HG03457 (cell line): ENCODE results near the gene ANXA2R.

Source experiments
- ATAC-seq: cut with Tn5 transposase; IDR thresholded peaks from one replicate; pipeline ENCODE4 v1.9.1; 2021; ENCODE audit warnings: moderate number of reproducible peaks; ENCODE audit not compliant: unreplicated experiment

Gene ANXA2R

DNA sequence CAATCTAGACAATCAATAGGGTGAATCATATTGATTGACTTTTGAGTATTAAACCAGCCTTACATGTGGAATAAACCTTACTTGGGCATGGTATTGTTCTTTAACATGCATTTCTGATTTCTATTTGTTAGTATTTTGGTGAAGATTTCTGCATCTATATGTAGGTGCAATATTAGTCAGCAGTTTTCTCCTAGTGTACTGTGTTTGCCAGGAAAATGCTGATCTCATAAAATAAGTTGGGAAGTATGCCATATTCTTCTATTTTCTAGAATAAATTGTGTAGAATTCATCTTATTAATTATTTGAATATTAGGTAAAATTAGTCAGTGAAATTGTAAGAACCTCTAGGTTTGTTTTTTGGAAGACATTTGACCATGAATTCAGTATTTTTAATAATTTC, 38.4 kb downstream of the ANXA2R start:
- ATAC-seq = no peak

- no peak for ATAC-seq
These were observed 39.2 kb downstream of the ANXA2R start for GRCh38 chr5:43000914-43001313.

DNA sequence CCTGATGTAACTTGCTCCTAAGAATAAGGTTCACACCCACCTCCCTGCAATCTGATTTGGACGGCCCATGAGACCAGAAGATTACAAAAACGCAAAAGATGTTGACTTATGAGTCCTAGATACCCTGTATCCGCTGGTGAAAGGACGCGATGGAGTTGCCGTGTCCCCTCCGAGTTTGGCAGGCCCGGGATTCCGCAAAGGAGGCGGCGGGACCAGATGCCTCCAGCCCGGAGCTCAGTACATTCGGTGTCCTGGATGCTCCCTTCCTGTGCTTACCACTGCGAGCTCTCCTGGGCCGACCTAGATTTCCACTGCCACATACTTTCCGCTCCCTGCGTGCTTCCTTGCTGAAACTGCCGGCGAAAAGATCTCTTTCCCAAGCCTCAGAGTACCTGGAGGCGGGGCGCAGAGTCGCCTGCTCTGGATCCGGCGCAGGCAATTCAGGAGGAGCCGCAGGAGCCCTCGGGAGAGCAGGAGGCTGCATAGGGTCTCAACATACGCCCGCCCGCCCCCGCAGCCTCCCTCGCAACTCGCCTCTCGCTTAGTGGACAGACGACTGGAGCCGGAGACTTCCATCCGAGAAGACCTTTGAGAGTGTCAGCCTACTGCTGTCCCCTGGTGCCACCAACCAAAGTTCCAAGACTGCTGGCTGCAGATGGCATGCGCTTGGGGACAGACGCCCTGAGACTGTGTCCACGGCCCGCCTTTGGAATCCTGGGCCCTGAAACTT, 39.8 kb downstream of the ANXA2R start:
- no peak for ATAC-seq

GRCh38 chr5:42995360-42995751, 44.8 kb downstream of the ANXA2R start:
- ATAC-seq = no peak

- ATAC-seq = peak; percentile 45
These were observed 45.4 kb downstream of the ANXA2R start for GRCh38 chr5:42994555-42995359.

GRCh38 chr5:42994246-42994554, 45.9 kb downstream of the ANXA2R start:
- no peak for ATAC-seq

- ATAC-seq = no peak
These were observed 46.4 kb downstream of the ANXA2R start for GRCh38 chr5:42993516-42994245.

GRCh38 chr5:42992088-42992879, 47.8 kb downstream of the ANXA2R start:
- ATAC-seq = peak; percentile 36

DNA sequence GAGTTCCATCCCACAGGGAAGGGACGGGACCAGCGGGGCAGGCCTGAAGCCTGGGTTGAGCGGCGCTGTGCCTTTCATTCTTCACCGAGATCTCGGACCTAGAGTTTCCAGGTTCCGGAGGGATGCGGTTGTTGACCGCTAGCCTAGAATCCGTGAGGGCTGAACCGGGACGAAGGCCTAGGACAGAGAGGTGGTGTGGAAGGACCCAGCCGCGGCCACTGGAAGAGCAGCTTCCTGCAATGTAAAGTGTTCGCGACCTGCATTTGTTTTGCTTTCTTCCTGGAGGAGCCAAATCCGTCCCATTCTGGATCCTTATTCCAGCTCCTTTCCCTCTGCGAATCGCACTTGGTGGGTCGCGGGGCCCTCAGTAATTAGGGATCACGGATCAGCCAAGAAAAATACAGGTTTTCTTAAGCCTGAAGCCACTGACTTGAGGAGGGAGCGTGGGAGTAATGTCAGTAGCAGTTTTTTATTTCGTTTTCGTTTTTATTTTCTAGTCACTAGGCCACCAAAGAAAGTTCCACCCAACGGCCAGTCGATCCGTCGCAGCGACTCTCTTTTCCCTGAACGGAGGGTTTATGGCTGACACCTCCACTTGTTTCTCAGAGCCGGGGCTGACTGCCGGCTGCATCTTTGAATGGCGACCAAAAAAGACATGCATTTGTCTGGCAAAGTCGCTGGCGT, 48.6 kb downstream of the ANXA2R start:
- ATAC-seq = peak; percentile 9

DNA sequence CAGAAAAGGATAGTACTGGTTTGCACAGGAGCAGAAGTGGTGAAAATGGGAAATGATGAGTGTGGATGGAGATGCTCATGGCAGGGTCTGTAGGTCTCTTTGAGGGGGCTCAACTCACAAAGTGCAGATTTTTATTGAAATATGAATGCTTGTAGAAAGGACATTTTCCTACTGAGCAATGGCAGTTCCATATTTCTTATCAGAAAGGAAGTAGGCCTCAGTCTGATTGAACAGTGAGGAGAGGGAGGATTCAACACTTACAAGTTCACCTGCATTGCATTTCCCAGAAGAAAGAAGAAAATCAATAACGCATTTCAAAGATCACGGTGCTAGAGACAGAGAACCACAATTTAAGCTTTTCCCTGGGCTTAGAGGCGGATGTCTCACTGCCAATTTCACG, 49.2 kb downstream of the ANXA2R start:
- no peak for ATAC-seq
